SK-N-SH (cell line): ENCODE measurements around the gene LRRC3B. TPM values are rescaled to one million over a fixed set of nuclear protein-coding genes. Genes with fewer than 3 reads are reported as not detected.

Experiments used
- CTCF ChIA-PET: fragments of 300-600, 350-600 bp; formaldehyde crosslinking; extraction: SDS; loops from one replicate; lab custom pipeline; 2021; lab: Yijun Ruan, JAX
- POLR2A ChIA-PET: fragments of 350-600 bp; sonication (Branson Sonifier 250); formaldehyde crosslinking; extraction: SDS; loops from one replicate; lab custom pipeline; 2020; ENCODE audit warnings: antibody characterized with exemption, inconsistent platforms; lab: Yijun Ruan, JAX
- DNase-seq: peaks from one replicate; pipeline ENCODE4 v3.0.0; 2012
- H2AFZ ChIP-seq: fragments of 200-600 bp; sonication (generic); 2 replicates; pipeline ENCODE4 v1.8.1; 2016; ENCODE audit warnings: antibody characterized with exemption, mild to moderate bottlenecking, low read depth
- H3F3A ChIP-seq: fragments of 200-600 bp; sonication (generic); replicated peaks from 2 replicates; pipeline ENCODE3; 2016; ENCODE audit warnings: antibody characterized with exemption, mild to moderate bottlenecking; ENCODE audit not compliant: insufficient read depth
- H3K27ac ChIP-seq, 2 experiments: fragments of 200-500 bp in 1 of 2; fragments of 200-600 bp in 1 of 2; sonication (Bioruptor generic) in 1 of 2; sonication (generic), shearing (Covaris generic) in 1 of 2; 2 replicates each; pipeline versions ENCODE4 v1.5.1 to v1.6.1; 2014 to 2016; ENCODE audit warnings: low read depth in 2 of 2, inconsistent platforms in 1 of 2, low read length in 1 of 2, mild to moderate bottlenecking in 1 of 2, mixed read lengths in 1 of 2
- H3K27me3 ChIP-seq: fragments of 200-600 bp; sonication (generic), shearing (Covaris generic); 2 replicates; pipeline ENCODE4 v1.6.1; 2016; ENCODE audit warnings: mixed run types; ENCODE audit not compliant: insufficient read depth
- H3K36me3 ChIP-seq, 2 experiments: fragments of 200-500 bp in 1 of 2; fragments of 200-600 bp in 1 of 2; sonication (Bioruptor generic) in 1 of 2; sonication (generic) in 1 of 2; replicated peaks in 1 of 2; 2 replicates each; pipeline versions ENCODE3 to v1.5.1; 2014 to 2016; ENCODE audit warnings: low read length in 1 of 2, mild to moderate bottlenecking in 1 of 2; ENCODE audit not compliant: insufficient read depth in 2 of 2, control insufficient read depth in 1 of 2
- H3K4me1 ChIP-seq, 2 experiments: fragments of 200-500 bp in 1 of 2; fragments of 200-600 bp in 1 of 2; sonication (Bioruptor generic) in 1 of 2; sonication (generic), shearing (Covaris generic) in 1 of 2; 2 replicates each; pipeline versions ENCODE4 v1.5.1 to v1.6.1; 2014 to 2016; ENCODE audit warnings: low read depth in 1 of 2, low read length in 1 of 2, mixed run types in 1 of 2; ENCODE audit not compliant: insufficient read depth in 2 of 2, control insufficient read depth in 1 of 2
- H3K4me2 ChIP-seq: fragments of 200-600 bp; sonication (generic), shearing (Covaris generic); 2 replicates; pipeline ENCODE4 v1.6.1; 2017; ENCODE audit warnings: mixed run types
- H3K4me3 ChIP-seq, 2 experiments: fragments of 200-500 bp in 1 of 2; fragments of 200-600 bp in 1 of 2; sonication (Bioruptor generic) in 1 of 2; sonication (generic), shearing (Covaris generic) in 1 of 2; 2 replicates each; pipeline versions ENCODE4 v1.5.1 to v1.8.1; 2014 to 2016; ENCODE audit warnings: low read depth in 2 of 2, inconsistent platforms in 1 of 2, low read length in 1 of 2, mild to moderate bottlenecking in 1 of 2, mixed read lengths in 1 of 2, moderate library complexity in 1 of 2
- H3K79me2 ChIP-seq: fragments of 200-600 bp; sonication (generic); 2 replicates; pipeline ENCODE4 v1.8.1; 2017; ENCODE audit warnings: mild to moderate bottlenecking; ENCODE audit not compliant: insufficient read depth
- H3K9ac ChIP-seq: fragments of 200-600 bp; sonication (generic); 2 replicates; pipeline ENCODE4 v1.6.1; 2017; ENCODE audit warnings: mixed run types
- H3K9me2 ChIP-seq: fragments of 200-600 bp; sonication (generic); 2 replicates; pipeline ENCODE4 v1.6.1; 2017; ENCODE audit warnings: mixed run types
- H3K9me3 ChIP-seq: fragments of 200-600 bp; sonication (generic); 2 replicates; pipeline ENCODE4 v1.6.1; 2017; ENCODE audit warnings: mixed run types, mild to moderate bottlenecking, moderate library complexity
- H4K20me1 ChIP-seq: fragments of 200-600 bp; sonication (generic); 2 replicates; pipeline ENCODE4 v1.6.1; 2017; ENCODE audit warnings: mild to moderate bottlenecking, mixed run types; ENCODE audit not compliant: insufficient read depth
- CHD2 ChIP-seq: fragments of 150-350 bp; IDR thresholded peaks from 2 replicates; pipeline ENCODE4 v1.6.1; 2018; ENCODE audit warnings: low read length; ENCODE audit not compliant: partially characterized antibody
- EP300 ChIP-seq, 2 experiments: IDR thresholded peaks; 2 replicates each; pipeline versions ENCODE4 v1.4.0 to v1.6.1; 2012; ENCODE audit warnings: borderline replicate concordance in 1 of 2, low read depth in 1 of 2, low read length in 1 of 2
- FOSL2 ChIP-seq: IDR thresholded peaks from 2 replicates; pipeline ENCODE4 v1.4.0; 2012; ENCODE audit warnings: low read depth, mild to moderate bottlenecking, moderate library complexity, borderline replicate concordance
- FOXJ3 ChIP-seq: sonication (generic); formaldehyde crosslinking; IDR thresholded peaks from 2 replicates; pipeline ENCODE4 v1.5.1; 2020; ENCODE audit warnings: mild to moderate bottlenecking, missing genetic modification reagents
- IRF3 ChIP-seq: fragments of 150-350 bp; IDR thresholded peaks from 2 replicates; pipeline ENCODE4 v1.6.1; 2016; ENCODE audit warnings: mild to moderate bottlenecking, low read depth, low read length
- MAX ChIP-seq: IDR thresholded peaks from 2 replicates; pipeline ENCODE4 v1.4.0; 2012; ENCODE audit warnings: low read depth
- NFIC ChIP-seq: IDR thresholded peaks from 2 replicates; pipeline ENCODE4 v1.4.0; 2012; ENCODE audit warnings: borderline replicate concordance
- RXRA ChIP-seq: IDR thresholded peaks from 2 replicates; pipeline ENCODE4 v1.4.0; 2012; ENCODE audit warnings: low read depth, mild to moderate bottlenecking, borderline replicate concordance
- SMC3 ChIP-seq: IDR thresholded peaks from 2 replicates; pipeline ENCODE4 v1.6.1; 2012; ENCODE audit warnings: low read depth, low read length, improper control_type of control experiment
- YY1 ChIP-seq: IDR thresholded peaks from 2 replicates; pipeline ENCODE4 v1.4.0; 2012; ENCODE audit warnings: low read depth, mild to moderate bottlenecking
- WGBS: methylation state at CpG from one replicate; pipeline ENCODE4 v1.1.6; 2017; ENCODE audit warnings: low lambda C conversion rate; 5-methylcytosine and 5-hydroxymethylcytosine counted together
- polyA plus RNA-seq, 3 experiments: library from polyadenylated mRNA; depleted of rRNA; stranded (reverse); fragments of >200 nt; gene quantifications; 2 replicates each; pipeline ENCODE4 v1.2.3, GENCODE V29; 2012
- TF ChIP-seq, protein P1 (sequence below): IDR thresholded peaks from 2 replicates; pipeline ENCODE4; 2012
- TF ChIP-seq, protein P2 (sequence below): IDR thresholded peaks from 2 replicates; pipeline ENCODE4 v1.4.0; 2012; ENCODE audit warnings: low read depth, borderline replicate concordance
- TF ChIP-seq, protein P3 (sequence below): fragments of 150-350 bp; IDR thresholded peaks from 2 replicates; pipeline ENCODE4 v1.6.1; 2017; ENCODE audit warnings: antibody characterized with exemption, low read length, low read depth, borderline replicate concordance
- TF ChIP-seq, protein P4 (sequence below): IDR thresholded peaks from 2 replicates; pipeline ENCODE4 v1.4.0; 2012; ENCODE audit warnings: low read depth, borderline replicate concordance

The LRRC3B gene
- polyA plus RNA-seq, 1 of the 3 experiments (the other 2 are of a cell fraction), result not detected

- H2AFZ ChIP-seq, result no peak overlapping the region
- 18% methylated on average over 1 of the region's 1 CpG for WGBS
- ChIA-PET POLR2A (no interaction called here), CTCF (no interaction called here)
- no peaks in the 10 kb centered on the region; the same call in 1 of the 2 replicates for H3K9me3 ChIP-seq
- H3F3A ChIP-seq, result no peaks in the 10 kb centered on the region
- H3K27me3 ChIP-seq, result no peaks in the 10 kb centered on the region
- no peaks in the 10 kb centered on the region for H3K79me2 ChIP-seq
- no peaks in the 10 kb centered on the region for H4K20me1 ChIP-seq
- TF ChIP-seq IRF3 (no peak), MAX (no peak), CHD2 (no peak), YY1 (no peak), RXRA (no peak), FOXJ3 (CRISPR knock-in tag) (no peak), NFIC (no peak)
- TF ChIP-seq, protein P1, sequence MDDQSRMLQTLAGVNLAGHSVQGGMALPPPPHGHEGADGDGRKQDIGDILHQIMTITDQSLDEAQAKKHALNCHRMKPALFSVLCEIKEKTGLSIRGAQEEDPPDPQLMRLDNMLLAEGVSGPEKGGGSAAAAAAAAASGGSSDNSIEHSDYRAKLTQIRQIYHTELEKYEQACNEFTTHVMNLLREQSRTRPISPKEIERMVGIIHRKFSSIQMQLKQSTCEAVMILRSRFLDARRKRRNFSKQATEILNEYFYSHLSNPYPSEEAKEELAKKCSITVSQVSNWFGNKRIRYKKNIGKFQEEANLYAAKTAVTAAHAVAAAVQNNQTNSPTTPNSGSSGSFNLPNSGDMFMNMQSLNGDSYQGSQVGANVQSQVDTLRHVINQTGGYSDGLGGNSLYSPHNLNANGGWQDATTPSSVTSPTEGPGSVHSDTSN, result no peak
- TF ChIP-seq, protein P2, sequence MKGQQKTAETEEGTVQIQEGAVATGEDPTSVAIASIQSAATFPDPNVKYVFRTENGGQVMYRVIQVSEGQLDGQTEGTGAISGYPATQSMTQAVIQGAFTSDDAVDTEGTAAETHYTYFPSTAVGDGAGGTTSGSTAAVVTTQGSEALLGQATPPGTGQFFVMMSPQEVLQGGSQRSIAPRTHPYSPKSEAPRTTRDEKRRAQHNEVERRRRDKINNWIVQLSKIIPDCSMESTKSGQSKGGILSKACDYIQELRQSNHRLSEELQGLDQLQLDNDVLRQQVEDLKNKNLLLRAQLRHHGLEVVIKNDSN, result no peak
- TF ChIP-seq, protein P3, sequence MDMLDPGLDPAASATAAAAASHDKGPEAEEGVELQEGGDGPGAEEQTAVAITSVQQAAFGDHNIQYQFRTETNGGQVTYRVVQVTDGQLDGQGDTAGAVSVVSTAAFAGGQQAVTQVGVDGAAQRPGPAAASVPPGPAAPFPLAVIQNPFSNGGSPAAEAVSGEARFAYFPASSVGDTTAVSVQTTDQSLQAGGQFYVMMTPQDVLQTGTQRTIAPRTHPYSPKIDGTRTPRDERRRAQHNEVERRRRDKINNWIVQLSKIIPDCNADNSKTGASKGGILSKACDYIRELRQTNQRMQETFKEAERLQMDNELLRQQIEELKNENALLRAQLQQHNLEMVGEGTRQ, result no peak
- no peak overlapping the region for H3K27ac ChIP-seq
- H3K4me1 ChIP-seq, result no peaks in the 10 kb centered on the region; a peak in 1 of 4 replicates
- no peak overlapping the region for H3K4me2 ChIP-seq
- H3K9ac ChIP-seq, result no peak overlapping the region
- DNase-seq, result no peak
- no peak overlapping the region for H3K4me3 ChIP-seq
- no peaks in the 10 kb centered on the region for H3K36me3 ChIP-seq
- no peaks in the 10 kb centered on the region for H3K9me2 ChIP-seq
These were observed 6.3 kb downstream of the LRRC3B start for GRCh38 chr3:26628915-26629314.

DNA sequence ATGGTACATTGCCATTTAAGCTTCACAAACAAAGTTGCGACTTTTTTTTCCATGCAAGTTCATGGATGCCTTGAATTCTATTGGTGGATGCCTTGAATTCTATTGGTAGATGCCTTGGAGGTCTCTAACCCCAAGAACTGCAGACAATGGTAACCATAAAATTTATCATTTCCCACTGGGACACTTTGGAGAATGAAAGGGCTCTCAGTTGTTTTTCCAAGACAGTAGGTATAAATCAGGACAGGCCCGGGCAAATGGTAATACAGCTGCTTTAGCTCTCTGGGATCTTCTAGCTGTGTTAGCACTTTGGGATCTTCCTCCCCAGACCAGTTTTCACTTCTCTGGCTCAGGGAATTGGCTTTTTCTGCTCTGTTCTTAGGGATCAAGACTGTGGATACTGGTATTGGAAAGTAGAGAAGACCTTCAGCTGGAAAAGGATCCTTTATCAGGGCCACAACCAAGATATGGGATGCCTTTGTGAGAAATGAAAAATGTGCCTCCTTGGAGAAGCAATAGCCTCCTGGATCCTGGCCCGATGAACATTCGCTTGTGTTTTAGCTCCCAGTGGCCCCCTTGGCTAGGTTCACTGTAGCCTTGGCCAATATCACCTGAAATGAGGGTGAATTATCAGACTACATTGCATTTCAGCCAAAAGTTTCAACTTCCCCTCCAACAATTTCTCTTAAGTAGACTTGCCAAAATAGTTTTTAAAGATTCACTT lies 8.3 kb downstream of the LRRC3B start:
- DNase-seq, result no peak
- H2AFZ ChIP-seq, result no peak overlapping the region
- H3K36me3 ChIP-seq, result no peaks in the 10 kb centered on the region
- H3K79me2 ChIP-seq, result no peaks in the 10 kb centered on the region
- no peaks in the 10 kb centered on the region; the same call in 1 of the 2 replicates for H3K9me3 ChIP-seq
- H3K27ac ChIP-seq, result no peak overlapping the region
- H3K4me1 ChIP-seq, result no peaks in the 10 kb centered on the region
- no peak overlapping the region for H3K4me2 ChIP-seq
- ChIA-PET POLR2A (no interaction called here), CTCF (no interaction called here)
- H3K4me3 ChIP-seq, result no peak overlapping the region
- H3K9ac ChIP-seq, result no peak overlapping the region
- H3K9me2 ChIP-seq, result no peaks in the 10 kb centered on the region
- 35% methylated on average over 4 of the region's 4 CpGs for WGBS
- H3F3A ChIP-seq, result no peaks in the 10 kb centered on the region
- no peaks in the 10 kb centered on the region for H4K20me1 ChIP-seq
- H3K27me3 ChIP-seq, result no peaks in the 10 kb centered on the region
- no peak for TF ChIP-seq EP300 (IDR thresholded peaks at IDR 0.05; ENCODE audit: borderline replicate concordance in 1 of 2, low read depth in 1 of 2, low read length in 1 of 2)
- TF ChIP-seq FOSL2, result no peak
- TF ChIP-seq, protein P4, sequence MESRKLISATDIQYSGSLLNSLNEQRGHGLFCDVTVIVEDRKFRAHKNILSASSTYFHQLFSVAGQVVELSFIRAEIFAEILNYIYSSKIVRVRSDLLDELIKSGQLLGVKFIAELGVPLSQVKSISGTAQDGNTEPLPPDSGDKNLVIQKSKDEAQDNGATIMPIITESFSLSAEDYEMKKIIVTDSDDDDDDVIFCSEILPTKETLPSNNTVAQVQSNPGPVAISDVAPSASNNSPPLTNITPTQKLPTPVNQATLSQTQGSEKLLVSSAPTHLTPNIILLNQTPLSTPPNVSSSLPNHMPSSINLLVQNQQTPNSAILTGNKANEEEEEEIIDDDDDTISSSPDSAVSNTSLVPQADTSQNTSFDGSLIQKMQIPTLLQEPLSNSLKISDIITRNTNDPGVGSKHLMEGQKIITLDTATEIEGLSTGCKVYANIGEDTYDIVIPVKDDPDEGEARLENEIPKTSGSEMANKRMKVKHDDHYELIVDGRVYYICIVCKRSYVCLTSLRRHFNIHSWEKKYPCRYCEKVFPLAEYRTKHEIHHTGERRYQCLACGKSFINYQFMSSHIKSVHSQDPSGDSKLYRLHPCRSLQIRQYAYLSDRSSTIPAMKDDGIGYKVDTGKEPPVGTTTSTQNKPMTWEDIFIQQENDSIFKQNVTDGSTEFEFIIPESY, result no peak
- TF ChIP-seq, protein P3, result no peak
- TF ChIP-seq SMC3, result no peak
